ENCODE results near the gene TMEM62.

- no peak for TF ChIP-seq CTCF (optimal IDR thresholded peaks at IDR 0.05 in 1 of 3, IDR thresholded peaks at IDR 0.05 in 1 of 3, conservative IDR thresholded peaks at IDR 0.05 in 1 of 3; ENCODE audit: extremely low read depth in 1 of 3, insufficient read depth in 2 of 3, low read length in 3 of 3)
- no peak for TF ChIP-seq EZH2 (IDR thresholded peaks at IDR 0.05; ENCODE audit: low read length)
Measured at GRCh38 chr15:43091859-43092258, 41.5 kb upstream of the TMEM62 start.
